Measurements from ENCODE around the gene LRFN5.
"Not testable (repeated sequence)": the region's sequence is repeated elsewhere in the genome, so short reads cannot be mapped to it uniquely, and the experiment has no call there.

Gene LRFN5

GRCh38 chr14:41606532-41607303 is at the start of gene LRFN5:
LRFN5 (plus strand) TSS chr14:41606876.
- DNase-seq (ENCODE audit: low spot score): peak; percentile 54
- TF ChIP-seq CTCF (IDR thresholded peaks at IDR 0.05; ENCODE audit: extremely low read depth, missing control alignments): no peak

- no peak for TF ChIP-seq CTCF (IDR thresholded peaks at IDR 0.05; ENCODE audit: extremely low read depth, missing control alignments)
- DNase-seq (ENCODE audit: low spot score): no peak
Measured at GRCh38 chr14:41558490-41558889, 48.2 kb upstream of the LRFN5 start.

- not testable (repeated sequence) for DNase-seq (ENCODE audit: low spot score)
Measured at GRCh38 chr14:41566864-41567263, 39.8 kb upstream of the LRFN5 start.

- no peak for TF ChIP-seq CTCF (IDR thresholded peaks at IDR 0.05; ENCODE audit: extremely low read depth, missing control alignments)
- DNase-seq (ENCODE audit: low spot score): no peak
Measured at GRCh38 chr14:41568979-41569378, 37.7 kb upstream of the LRFN5 start.

GRCh38 chr14:41570415-41571155 is 36.1 kb upstream of the LRFN5 start:
- TF ChIP-seq CTCF (IDR thresholded peaks at IDR 0.05; ENCODE audit: extremely low read depth, missing control alignments): no peak

GRCh38 chr14:41586237-41586636 is 20.4 kb upstream of the LRFN5 start:
- DNase-seq (ENCODE audit: low spot score): no peak

More at GRCh38 chr14:41570415-41571155, 36.1 kb upstream of the LRFN5 start:
- no peak for DNase-seq (ENCODE audit: low spot score)

GRCh38 chr14:41597647-41598046 is 9.0 kb upstream of the LRFN5 start:
- no peak for TF ChIP-seq CTCF (IDR thresholded peaks at IDR 0.05; ENCODE audit: extremely low read depth, missing control alignments)
- no peak for DNase-seq (ENCODE audit: low spot score)

More at GRCh38 chr14:41586237-41586636, 20.4 kb upstream of the LRFN5 start:
- TF ChIP-seq CTCF (IDR thresholded peaks at IDR 0.05; ENCODE audit: extremely low read depth, missing control alignments): no peak

GRCh38 chr14:41599805-41600385 is 6.8 kb upstream of the LRFN5 start:
- DNase-seq (ENCODE audit: low spot score): not testable (repeated sequence)
